Thyroid gland (tissue), 4 donors: ENCODE results near the gene RNF5.

ENCODE experiments used
- CTCF ChIP-seq, 6 experiments: fragments of 200-600 bp in 3 of 6; fragments of 450-650 bp in 3 of 6; sonication (generic) in 3 of 6; IDR thresholded peaks; one replicate each; pipeline ENCODE4 v1.5.1; 2016 to 2019; ENCODE audit warnings: antibody characterized with exemption in 6 of 6, mild to moderate bottlenecking in 2 of 6, inconsistent platforms in 1 of 6, moderate library complexity in 1 of 6
- POLR2A ChIP-seq, 2 donors: fragments of 450-650 bp; IDR thresholded peaks; one replicate each; pipeline ENCODE4 v1.6.1; 2017; ENCODE audit warnings: antibody characterized with exemption in 2 of 2, mild to moderate bottlenecking in 2 of 2, moderate library complexity in 1 of 2

- TF ChIP-seq POLR2A (IDR thresholded peaks at IDR 0.05) (no peak), CTCF (IDR thresholded peaks at IDR 0.05) (no peak)
Observed at GRCh38 chr6:32181915-32182529, 3.8 kb downstream of the RNF5 start.
